H1 (cell line): ENCODE results near the gene RBFOX1. TPM values are rescaled to one million over a fixed set of nuclear protein-coding genes. Genes with fewer than 3 reads are reported as not detected.

ENCODE experiments used
- CTCF ChIA-PET: fragments of 300-600 bp; sonication (Branson Sonifier 250); formaldehyde crosslinking; loops from one replicate; lab custom pipeline; 2021; ENCODE audit not compliant: partially characterized antibody; lab: Charles Lee
- POLR2A ChIA-PET: fragments of 300-600 bp; sonication (Branson Sonifier 250); formaldehyde crosslinking; loops from one replicate; lab custom pipeline; 2021; ENCODE audit warnings: inconsistent platforms; ENCODE audit not compliant: partially characterized antibody; lab: Charles Lee
- DNase-seq, 2 experiments: peaks; one replicate each; pipeline versions ENCODE4 v3.0.0 to v3.0.0-alpha.2; 2010 to 2022; ENCODE audit warnings: low spot score in 2 of 2, low read depth in 1 of 2, mixed read lengths in 1 of 2
- FAIRE-seq: peaks from 2 replicates; lab custom pipeline; 2011; peaks lifted over from hg19 to GRCh38; lab: Jason Lieb, UNC
- H2AFZ ChIP-seq: 2 replicates; pipeline ENCODE4 v1.8.1; 2012; ENCODE audit warnings: low read length, inconsistent platforms
- H2AK5ac ChIP-seq: 2 replicates; pipeline ENCODE4 v1.6.1; 2013; ENCODE audit warnings: low read depth, low read length
- H2BK120ac ChIP-seq: replicated peaks from 2 replicates; pipeline ENCODE3; 2013; ENCODE audit warnings: low read depth, low read length, inconsistent platforms
- H2BK12ac ChIP-seq: 2 replicates; pipeline ENCODE4 v1.6.1; 2013; ENCODE audit warnings: low read depth, low read length
- H2BK15ac ChIP-seq: 2 replicates; pipeline ENCODE4 v1.6.1; 2013; ENCODE audit warnings: low read length
- H2BK20ac ChIP-seq: 2 replicates; pipeline ENCODE4 v1.6.1; 2013; ENCODE audit warnings: low read length
- H2BK5ac ChIP-seq: 2 replicates; pipeline ENCODE4 v1.6.1; 2013; ENCODE audit warnings: low read depth, low read length
- H3K14ac ChIP-seq: 2 replicates; pipeline ENCODE4 v1.6.1; 2013; ENCODE audit warnings: inconsistent platforms; ENCODE audit not compliant: insufficient read length
- H3K18ac ChIP-seq: 2 replicates; pipeline ENCODE4 v1.6.1; 2013; ENCODE audit warnings: low read length; ENCODE audit errors: extremely low read depth
- H3K23ac ChIP-seq: 2 replicates; pipeline ENCODE4 v1.6.1; 2013; ENCODE audit warnings: inconsistent platforms; ENCODE audit not compliant: insufficient read length
- H3K23me2 ChIP-seq: 2 replicates; pipeline ENCODE4 v1.6.1; 2013; ENCODE audit warnings: low read depth, low read length
- H3K27ac ChIP-seq: 2 replicates; pipeline ENCODE4 v1.6.1; 2011; ENCODE audit warnings: low read depth, low read length, inconsistent platforms
- H3K27me3 ChIP-seq, 4 experiments: replicated peaks in 1 of 4; 1 replicate in 1 of 4; 2 replicates in 3 of 4; pipeline versions ENCODE4 v1.6.1 to v1.8.1; 2011 to 2013; ENCODE audit warnings: low read length in 3 of 4, mild to moderate bottlenecking in 3 of 4, inconsistent platforms in 2 of 4, mixed read lengths in 2 of 4, moderate library complexity in 1 of 4; ENCODE audit not compliant: control insufficient read depth in 3 of 4, insufficient read depth in 3 of 4; ENCODE audit errors: extremely low read depth in 1 of 4
- H3K36me3 ChIP-seq, 4 experiments: 2 replicates each; pipeline versions ENCODE4 v1.6.1 to v1.8.1; 2011 to 2013; ENCODE audit warnings: mild to moderate bottlenecking in 4 of 4, low read length in 3 of 4, moderate library complexity in 2 of 4, control low read depth in 1 of 4, inconsistent platforms in 1 of 4; ENCODE audit not compliant: insufficient read depth in 4 of 4, control insufficient read depth in 2 of 4
- H3K4ac ChIP-seq: replicated peaks from 2 replicates; pipeline ENCODE3; 2013; ENCODE audit warnings: low read length, low read depth, mixed read lengths, inconsistent platforms; ENCODE audit not compliant: insufficient read length
- H3K4me1 ChIP-seq, 4 experiments: replicated peaks in 1 of 4; 1 replicate in 1 of 4; 2 replicates in 3 of 4; pipeline versions ENCODE4 v1.6.1 to v1.8.1; 2011 to 2013; ENCODE audit warnings: low read length in 3 of 4, inconsistent platforms in 2 of 4, mixed read lengths in 1 of 4; ENCODE audit not compliant: insufficient read depth in 4 of 4, control insufficient read depth in 3 of 4
- H3K4me2 ChIP-seq, 2 experiments: 2 replicates each; pipeline versions ENCODE4 v1.6.1 to v1.8.1; 2011 to 2013; ENCODE audit warnings: low read depth in 2 of 2, low read length in 2 of 2, control low read depth in 1 of 2, inconsistent platforms in 1 of 2, mild to moderate bottlenecking in 1 of 2; ENCODE audit not compliant: insufficient read depth in 1 of 2
- H3K4me3 ChIP-seq, 4 experiments: fragments of 200-600, 300-600 bp in 1 of 4; sonication (generic), shearing (Covaris generic), sonication (Bioruptor Twin) in 1 of 4; 2 replicates each; pipeline versions ENCODE4 v1.5.1 to v1.8.1; 2011 to 2016; ENCODE audit warnings: low read length in 4 of 4, low read depth in 3 of 4, control low read depth in 2 of 4, inconsistent platforms in 2 of 4, mild to moderate bottlenecking in 2 of 4, mixed read lengths in 1 of 4, moderate library complexity in 1 of 4; ENCODE audit not compliant: insufficient read depth in 2 of 4; ENCODE audit errors: extremely low read depth in 1 of 4
- H3K56ac ChIP-seq: replicated peaks from 2 replicates; pipeline ENCODE3; 2013; ENCODE audit warnings: low read depth, mild to moderate bottlenecking, mixed read lengths, low read length, inconsistent platforms; ENCODE audit not compliant: insufficient read length
- H3K79me1 ChIP-seq: 2 replicates; pipeline ENCODE4 v1.6.1; 2013; ENCODE audit warnings: low read depth, low read length, control low read depth
- H3K79me2 ChIP-seq, 2 experiments: 2 replicates each; pipeline versions ENCODE4 v1.6.1 to v1.8.1; 2012 to 2013; ENCODE audit warnings: low read length in 2 of 2, mild to moderate bottlenecking in 2 of 2, inconsistent platforms in 1 of 2; ENCODE audit not compliant: insufficient read depth in 2 of 2, control insufficient read depth in 1 of 2
- H3K9ac ChIP-seq, 4 experiments: replicated peaks in 1 of 4; 1 replicate in 1 of 4; 2 replicates in 3 of 4; pipeline versions ENCODE4 v1.6.1 to v1.8.1; 2011 to 2013; ENCODE audit warnings: low read depth in 3 of 4, low read length in 3 of 4, control low read depth in 2 of 4, mild to moderate bottlenecking in 2 of 4, moderate library complexity in 2 of 4, inconsistent platforms in 1 of 4; ENCODE audit errors: extremely low read depth in 1 of 4
- H3K9me3 ChIP-seq, 2 experiments: 2 replicates each; pipeline versions ENCODE4 v1.6.1 to v1.8.1; 2012 to 2013; ENCODE audit warnings: mild to moderate bottlenecking in 2 of 2, moderate library complexity in 2 of 2, control low read depth in 1 of 2, inconsistent platforms in 1 of 2, low read depth in 1 of 2, low read length in 1 of 2, mixed read lengths in 1 of 2; ENCODE audit not compliant: insufficient read depth in 2 of 2
- H4K20me1 ChIP-seq, 2 experiments: replicated peaks in 1 of 2; 2 replicates each; pipeline versions ENCODE3 to v1.8.1; 2011 to 2013; ENCODE audit warnings: inconsistent platforms in 2 of 2, low read length in 2 of 2, mild to moderate bottlenecking in 1 of 2; ENCODE audit not compliant: insufficient read depth in 2 of 2, control insufficient read depth in 1 of 2
- H4K5ac ChIP-seq: 2 replicates; pipeline ENCODE4 v1.6.1; 2013; ENCODE audit warnings: low read length, low read depth, mixed read lengths, inconsistent platforms; ENCODE audit not compliant: insufficient read length
- H4K8ac ChIP-seq: 2 replicates; pipeline ENCODE4 v1.8.0; 2013; ENCODE audit warnings: mild to moderate bottlenecking, moderate library complexity, low read length, inconsistent platforms; ENCODE audit not compliant: insufficient read depth; ENCODE audit errors: extremely low read depth
- H4K91ac ChIP-seq: replicated peaks from 2 replicates; pipeline ENCODE3; 2013; ENCODE audit warnings: low read length, mixed read lengths, inconsistent platforms; ENCODE audit not compliant: insufficient read length
- BACH1 ChIP-seq: IDR thresholded peaks from 2 replicates; pipeline ENCODE4 v1.6.1; 2012; ENCODE audit warnings: low read length, improper control_type of control experiment
- CEBPB ChIP-seq: IDR thresholded peaks from 2 replicates; pipeline ENCODE4 v1.6.1; 2012; ENCODE audit warnings: low read depth, low read length
- GTF2F1 ChIP-seq: IDR thresholded peaks from 2 replicates; pipeline ENCODE4 v1.6.1; 2012; ENCODE audit warnings: low read depth, low read length, improper control_type of control experiment, borderline replicate concordance
- KDM5A ChIP-seq: fragments of 200-600 bp; IDR thresholded peaks from 2 replicates; pipeline ENCODE4 v1.7.1; 2012; ENCODE audit warnings: mild to moderate bottlenecking, low read length, inconsistent platforms, mixed read lengths
- MAFK ChIP-seq: IDR thresholded peaks from 2 replicates; pipeline ENCODE4 v1.6.1; 2012; ENCODE audit warnings: low read depth, mild to moderate bottlenecking, improper control_type of control experiment, low read length
- NANOG ChIP-seq: IDR thresholded peaks from 2 replicates; pipeline ENCODE4 v1.6.1; 2011; ENCODE audit warnings: low read length, low read depth, mild to moderate bottlenecking, inconsistent platforms; ENCODE audit not compliant: insufficient read depth, poor library complexity, severe bottlenecking
- POU5F1 ChIP-seq: IDR thresholded peaks from 2 replicates; pipeline ENCODE4 v1.6.1; 2011; ENCODE audit warnings: low read depth, mild to moderate bottlenecking, low read length, moderate library complexity
- RBBP5 ChIP-seq: IDR thresholded peaks from 2 replicates; pipeline ENCODE4 v1.7.1; 2012; ENCODE audit warnings: low read depth, mild to moderate bottlenecking, inconsistent platforms, low read length, moderate library complexity, borderline replicate concordance
- RXRA ChIP-seq: IDR thresholded peaks from 2 replicates; pipeline ENCODE4 v1.6.1; 2011; ENCODE audit warnings: low read depth, mild to moderate bottlenecking, low read length, moderate library complexity; ENCODE audit not compliant: insufficient read depth
- SIN3A ChIP-seq, 2 experiments: IDR thresholded peaks in 1 of 2; conservative IDR thresholded peaks in 1 of 2; 2 replicates each; pipeline ENCODE4 v1.6.1; 2011 to 2012; ENCODE audit warnings: low read length in 2 of 2, improper control_type of control experiment in 1 of 2, low read depth in 1 of 2, mild to moderate bottlenecking in 1 of 2
- SP1 ChIP-seq: IDR thresholded peaks from 2 replicates; pipeline ENCODE4 v1.6.1; 2011; ENCODE audit warnings: low read depth, low read length
- SP4 ChIP-seq: IDR thresholded peaks from 2 replicates; pipeline ENCODE4 v1.6.1; 2012; ENCODE audit warnings: low read length, inconsistent platforms
- SRF ChIP-seq: IDR thresholded peaks from 2 replicates; pipeline ENCODE4 v1.6.1; 2011; ENCODE audit warnings: mild to moderate bottlenecking, low read depth, low read length, moderate library complexity
- SUZ12 ChIP-seq: fragments of 200-600 bp; sonication (generic); IDR thresholded peaks from 2 replicates; pipeline ENCODE4 v1.6.1; 2012; ENCODE audit warnings: mild to moderate bottlenecking, inconsistent platforms, low read length, moderate library complexity, mixed read lengths
- ZNF274 ChIP-seq: IDR thresholded peaks from 2 replicates; pipeline ENCODE4 v1.7.0; 2012; ENCODE audit warnings: low read length, borderline replicate concordance; ENCODE audit errors: extremely low read depth
- WGBS, 2 experiments: shearing (Covaris generic) in 1 of 2; methylation state at CpG; one replicate each; pipeline versions ENCODE4 v1.1.6 to v1.1.7; 2013 to 2015; ENCODE audit warnings: low lambda C conversion rate in 2 of 2, mixed read lengths in 2 of 2, inconsistent platforms in 1 of 2, low coverage in 1 of 2, missing lambda C conversion rate in 1 of 2; ENCODE audit not compliant: insufficient replicate concordance in 2 of 2, insufficient coverage in 1 of 2, insufficient read length in 1 of 2; ENCODE audit errors: extremely low coverage in 1 of 2, missing lambda C conversion rate in 1 of 2; 5-methylcytosine and 5-hydroxymethylcytosine counted together
- polyA plus RNA-seq, 7 experiments: library from polyadenylated mRNA; depleted of rRNA in 3 of 7; stranded (reverse) in 5 of 7; unstranded in 2 of 7; fragments of >200 nt in 5 of 7; fragments of 200-250 nt in 2 of 7; gene quantifications; 1 replicate in 5 of 7; 2 replicates in 1 of 7; 4 replicates in 1 of 7; pipeline versions ENCODE4 v1.2.1 to v1.2.3, GENCODE V29; 2011 to 2013; ENCODE audit warnings: missing spikeins in 2 of 7, mixed read lengths in 2 of 7
- total RNA-seq: library from RNA; stranded (reverse); fragmentation: NEBNext Ultra II Directional; extraction: Animal tissue kit (Norgen Biotek cat#: 25700); gene quantifications from 2 replicates; pipeline ENCODE4 v1.2.1, GENCODE V29; 2021

The RBFOX1 gene
- total and polyA plus RNA-seq, 2 of the 8 experiments (the other 6 are each of a cell fraction or from before 2014, with no cell fraction given): 1.7 to 2.8 TPM

GRCh38 chr16:7597677-7598076 lies 265.0 kb downstream of the RBFOX1 start:
- Histone ChIP-seq H4K91ac (no peak overlapping the region), H3K9me3 (no peaks in the 10 kb centered on the region), H3K56ac (no peak overlapping the region), H2BK15ac (no peak overlapping the region), H3K79me1 (no peaks in the 10 kb centered on the region), H2BK20ac (no peak overlapping the region), H3K9ac (no peak overlapping the region), H3K4ac (no peak overlapping the region), H3K79me2 (no peaks in the 10 kb centered on the region), H4K8ac (no peak overlapping the region), H3K4me1 (peaks cover 0 to 5% (median 2%) of the 10 kb centered on the region in 4 experiments; a peak in 2 of 7 replicates), H3K14ac (no peak overlapping the region), H2BK120ac (no peak overlapping the region), H4K5ac (no peak overlapping the region), H3K4me3 (no peak overlapping the region), H2BK5ac (no peak overlapping the region), H4K20me1 (no peaks in the 10 kb centered on the region), H3K23me2 (no peaks in the 10 kb centered on the region), H2BK12ac (no peak overlapping the region), H3K27ac (no peak overlapping the region), H3K4me2 (no peak overlapping the region), H2AFZ (no peak overlapping the region), H2AK5ac (no peak overlapping the region), H3K36me3 (no peaks in the 10 kb centered on the region), H3K27me3 (no peaks in the 10 kb centered on the region), H3K18ac (no peak overlapping the region), H3K23ac (no peak overlapping the region)
- FAIRE-seq (no peak), DNase-seq (no peak)
- CTCF ChIA-PET: interaction anchor here (0.6 kb wide), 1 partner anchor 314 kb away, joined by 3 read pairs; no protein-coding TSS in a partner anchor
- POLR2A ChIA-PET: no interaction called here
- TF ChIP-seq BACH1 (no peak), SP1 (no peak), POU5F1 (no peak), GTF2F1 (no peak), NANOG (no peak), RXRA (no peak), SUZ12 (no peak), SRF (no peak), CEBPB (no peak), MAFK (no peak), ZNF274 (no peak), SIN3A (conservative IDR thresholded peaks at IDR 0.05 in 1 of 2, IDR thresholded peaks at IDR 0.05 in 1 of 2; ENCODE audit: low read depth in 1 of 2, low read length in 2 of 2) (no peak), KDM5A (no peak), SP4 (no peak), RBBP5 (no peak)
- WGBS, 2 experiments: 96% methylated on average over 3 of the region's 3 CpGs; no CpG with 5 or more reads in 1 of the 2 experiments
